ENCODE data around the gene PTPRZ1.

GRCh38 chr7:121837462-121837861 lies 35.5 kb upstream of the PTPRZ1 start:
- TF ChIP-seq, protein P1, sequence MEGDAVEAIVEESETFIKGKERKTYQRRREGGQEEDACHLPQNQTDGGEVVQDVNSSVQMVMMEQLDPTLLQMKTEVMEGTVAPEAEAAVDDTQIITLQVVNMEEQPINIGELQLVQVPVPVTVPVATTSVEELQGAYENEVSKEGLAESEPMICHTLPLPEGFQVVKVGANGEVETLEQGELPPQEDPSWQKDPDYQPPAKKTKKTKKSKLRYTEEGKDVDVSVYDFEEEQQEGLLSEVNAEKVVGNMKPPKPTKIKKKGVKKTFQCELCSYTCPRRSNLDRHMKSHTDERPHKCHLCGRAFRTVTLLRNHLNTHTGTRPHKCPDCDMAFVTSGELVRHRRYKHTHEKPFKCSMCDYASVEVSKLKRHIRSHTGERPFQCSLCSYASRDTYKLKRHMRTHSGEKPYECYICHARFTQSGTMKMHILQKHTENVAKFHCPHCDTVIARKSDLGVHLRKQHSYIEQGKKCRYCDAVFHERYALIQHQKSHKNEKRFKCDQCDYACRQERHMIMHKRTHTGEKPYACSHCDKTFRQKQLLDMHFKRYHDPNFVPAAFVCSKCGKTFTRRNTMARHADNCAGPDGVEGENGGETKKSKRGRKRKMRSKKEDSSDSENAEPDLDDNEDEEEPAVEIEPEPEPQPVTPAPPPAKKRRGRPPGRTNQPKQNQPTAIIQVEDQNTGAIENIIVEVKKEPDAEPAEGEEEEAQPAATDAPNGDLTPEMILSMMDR (IDR thresholded peaks at IDR 0.05; ENCODE audit: low read depth, low read length, missing input control), result no peak
- TF ChIP-seq, protein P2, sequence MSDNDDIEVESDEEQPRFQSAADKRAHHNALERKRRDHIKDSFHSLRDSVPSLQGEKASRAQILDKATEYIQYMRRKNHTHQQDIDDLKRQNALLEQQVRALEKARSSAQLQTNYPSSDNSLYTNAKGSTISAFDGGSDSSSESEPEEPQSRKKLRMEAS (IDR thresholded peaks at IDR 0.05), result no peak
- TF ChIP-seq JUND (IDR thresholded peaks at IDR 0.05), result no peak
